CD1c-positive myeloid dendritic cell (primary cell): ENCODE data around the gene LDHB.
"Not testable (repeated sequence)": the region's sequence is repeated elsewhere in the genome, so short reads cannot be mapped to it uniquely, and the experiment has no call there.

Experiments used
- DNase-seq: peaks from one replicate; pipeline ENCODE4 v3.0.0-alpha.2; 2016; ENCODE audit errors: extremely low spot score

The LDHB gene

GRCh38 chr12:21607701-21608100, 49.9 kb downstream of the LDHB start:
- DNase-seq = peak; percentile 21

GRCh38 chr12:21606175-21606574, 51.5 kb downstream of the LDHB start:
- DNase-seq = no peak

- no peak for DNase-seq
These were observed 53.2 kb downstream of the LDHB start, which contains the start of gene GYS2 for GRCh38 chr12:21604245-21605101. TSS of gene GYS2 (minus strand) at chr12:21604847. CDS start at chr12:21604592, 255 bp downstream.

GRCh38 chr12:21602774-21603173, 54.9 kb downstream of the LDHB start:
- DNase-seq = no peak

GRCh38 chr12:21600196-21600595, 57.4 kb downstream of the LDHB start:
- DNase-seq = no peak

- no peak for DNase-seq
These were observed 58.3 kb downstream of the LDHB start for GRCh38 chr12:21599143-21599999.

- no peak for DNase-seq
These were observed 59.0 kb downstream of the LDHB start for GRCh38 chr12:21598651-21599050.

- DNase-seq = not testable (repeated sequence)
These were observed 62.3 kb downstream of the LDHB start for GRCh38 chr12:21595356-21595755.

GRCh38 chr12:21585485-21585884, 72.2 kb downstream of the LDHB start:
- no peak for DNase-seq
